ENCODE measurements around the gene KRT7.
A peak's percentile ranks its signal among the peaks of the same experiment; 100 is the strongest.

Gene KRT7

GRCh38 chr12:52271158-52271557, 38.1 kb downstream of the KRT7 start:
- no peaks in the 10 kb centered on the region for H3K4me1 ChIP-seq (ENCODE audit: control insufficient read depth, low read depth, low read length)
- H3K9ac ChIP-seq (ENCODE audit: low read length) = no peak overlapping the region
- no peaks in the 10 kb centered on the region for H3K36me3 ChIP-seq (ENCODE audit: control insufficient read depth, low read depth, low read length)
- H3K4me3 ChIP-seq (ENCODE audit: low read length) = no peak overlapping the region
- H3K27me3 ChIP-seq (ENCODE audit: control insufficient read depth, insufficient read depth, low read length) = no peaks in the 10 kb centered on the region
- H3K27ac ChIP-seq (ENCODE audit: low read length) = no peak overlapping the region
- no peaks in the 10 kb centered on the region for H3K9me3 ChIP-seq (ENCODE audit: control insufficient read depth, low read depth, low read length)

DNA sequence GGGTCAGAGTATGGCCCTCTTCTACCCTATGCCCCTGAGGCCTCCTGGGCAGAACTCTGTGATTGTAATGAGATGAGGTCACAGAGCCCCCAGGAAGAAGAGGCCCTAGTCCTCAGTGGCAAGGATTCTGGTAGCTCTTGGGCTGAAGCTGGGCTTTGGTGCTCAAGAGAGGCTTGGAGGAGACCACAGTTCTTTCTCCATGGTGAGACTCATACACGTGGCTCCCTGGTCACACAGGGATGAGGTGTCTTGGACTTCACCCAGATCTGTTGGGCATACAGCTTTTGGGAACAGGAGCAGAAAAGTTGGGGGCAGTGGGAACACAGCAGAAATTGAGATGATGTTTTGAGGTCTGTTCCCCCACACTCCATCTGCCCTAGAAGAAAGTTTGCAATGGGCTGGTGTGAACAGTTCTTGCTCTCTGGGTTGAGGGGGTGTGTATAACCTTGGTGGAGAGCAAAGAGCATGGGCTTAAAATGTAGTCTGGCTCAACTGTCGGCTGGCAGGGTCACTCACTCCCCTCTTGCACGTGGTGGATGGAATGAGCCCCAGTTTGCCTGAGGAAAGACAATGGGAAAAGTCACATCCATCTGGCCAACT, 41.6 kb downstream of the KRT7 start, which contains the start of gene KRT86:
Gene KRT86 (plus strand): TSS at position 125 of the 600 bp plus-strand sequence. CDS start 27,272 bp downstream, outside the sequence.
- H3K27me3 ChIP-seq (ENCODE audit: control insufficient read depth, insufficient read depth, low read length) = peaks cover 14% of the 10 kb centered on the region
- H3K4me3 ChIP-seq (ENCODE audit: low read length) = no peak within 1 kb of the TSS
- H3K36me3 ChIP-seq (ENCODE audit: control insufficient read depth, low read depth, low read length) = no peaks in the 10 kb centered on the region
- H3K9me3 ChIP-seq (ENCODE audit: control insufficient read depth, low read depth, low read length) = no peaks in the 10 kb centered on the region
- no peak within 1 kb of the TSS for H3K27ac ChIP-seq (ENCODE audit: low read length)
- H3K4me1 ChIP-seq (ENCODE audit: control insufficient read depth, low read depth, low read length) = peaks cover 3% of the 10 kb centered on the region
- no peak within 1 kb of the TSS for H3K9ac ChIP-seq (ENCODE audit: low read length)

- no peak overlapping the region for H3K27ac ChIP-seq (ENCODE audit: low read length)
- H3K9me3 ChIP-seq (ENCODE audit: control insufficient read depth, low read depth, low read length) = no peaks in the 10 kb centered on the region
- no peak overlapping the region for H3K4me3 ChIP-seq (ENCODE audit: low read length)
- no peaks in the 10 kb centered on the region for H3K36me3 ChIP-seq (ENCODE audit: control insufficient read depth, low read depth, low read length)
- H3K27me3 ChIP-seq (ENCODE audit: control insufficient read depth, insufficient read depth, low read length) = peaks cover 14% of the 10 kb centered on the region
- H3K9ac ChIP-seq (ENCODE audit: low read length) = no peak overlapping the region
- peaks cover 3% of the 10 kb centered on the region for H3K4me1 ChIP-seq (ENCODE audit: control insufficient read depth, low read depth, low read length)
Measured at GRCh38 chr12:52275686-52276085, 42.6 kb downstream of the KRT7 start.

GRCh38 chr12:52277486-52278245, 44.6 kb downstream of the KRT7 start:
- peaks cover 3% of the 10 kb centered on the region for H3K4me1 ChIP-seq (ENCODE audit: control insufficient read depth, low read depth, low read length)

DNA sequence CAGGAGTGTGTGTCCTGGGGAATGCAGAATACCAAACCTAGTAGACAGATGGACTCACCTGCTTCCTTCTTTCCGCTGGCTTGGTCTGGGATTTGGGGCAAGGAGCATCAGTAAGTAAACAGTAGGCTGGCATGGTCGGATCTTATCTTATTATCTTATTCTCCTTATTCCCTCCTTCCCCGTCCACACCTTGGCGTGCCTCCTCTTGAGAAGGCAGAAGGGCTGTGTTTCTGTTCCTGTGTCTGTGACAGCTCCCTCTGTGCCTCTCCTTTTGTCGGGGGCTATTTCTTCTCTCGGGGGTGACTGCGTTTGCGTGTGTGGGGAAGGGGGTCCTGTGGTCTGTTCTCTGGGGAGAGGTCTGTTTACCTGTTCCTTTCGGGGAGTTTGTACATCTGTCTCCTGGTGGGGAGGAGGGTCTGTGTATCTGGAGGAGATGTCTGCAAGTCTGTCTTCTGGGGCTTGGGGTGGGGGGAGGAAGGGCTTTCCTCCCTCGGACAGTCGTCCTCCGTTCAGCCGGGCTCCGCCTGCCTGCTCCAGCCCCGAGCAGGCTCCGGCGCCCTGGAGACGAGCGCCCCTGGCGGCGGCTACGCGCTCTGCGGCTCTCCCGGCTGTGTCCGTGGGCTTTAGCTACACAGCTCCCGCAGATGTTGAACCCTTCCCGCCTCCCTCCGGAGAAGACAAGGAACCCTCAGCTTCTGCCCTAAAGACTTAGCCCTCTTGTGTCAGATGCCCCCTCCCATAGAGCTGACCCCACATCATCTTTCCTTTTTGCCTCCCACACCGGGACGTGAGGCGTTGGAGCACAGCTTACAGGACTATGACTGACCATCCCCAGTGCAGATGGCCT, 45.8 kb downstream of the KRT7 start:
- no peaks in the 10 kb centered on the region for H3K9me3 ChIP-seq (ENCODE audit: control insufficient read depth, low read depth, low read length)

More at GRCh38 chr12:52277486-52278245, 44.6 kb downstream of the KRT7 start:
- no peak overlapping the region for H3K27ac ChIP-seq (ENCODE audit: low read length)
- no peak overlapping the region for H3K9ac ChIP-seq (ENCODE audit: low read length)
- H3K36me3 ChIP-seq (ENCODE audit: control insufficient read depth, low read depth, low read length) = no peaks in the 10 kb centered on the region
- H3K4me3 ChIP-seq (ENCODE audit: low read length) = no peak overlapping the region
- H3K9me3 ChIP-seq (ENCODE audit: control insufficient read depth, low read depth, low read length) = no peaks in the 10 kb centered on the region
- H3K27me3 ChIP-seq (ENCODE audit: control insufficient read depth, insufficient read depth, low read length) = peaks cover 14% of the 10 kb centered on the region

DNA sequence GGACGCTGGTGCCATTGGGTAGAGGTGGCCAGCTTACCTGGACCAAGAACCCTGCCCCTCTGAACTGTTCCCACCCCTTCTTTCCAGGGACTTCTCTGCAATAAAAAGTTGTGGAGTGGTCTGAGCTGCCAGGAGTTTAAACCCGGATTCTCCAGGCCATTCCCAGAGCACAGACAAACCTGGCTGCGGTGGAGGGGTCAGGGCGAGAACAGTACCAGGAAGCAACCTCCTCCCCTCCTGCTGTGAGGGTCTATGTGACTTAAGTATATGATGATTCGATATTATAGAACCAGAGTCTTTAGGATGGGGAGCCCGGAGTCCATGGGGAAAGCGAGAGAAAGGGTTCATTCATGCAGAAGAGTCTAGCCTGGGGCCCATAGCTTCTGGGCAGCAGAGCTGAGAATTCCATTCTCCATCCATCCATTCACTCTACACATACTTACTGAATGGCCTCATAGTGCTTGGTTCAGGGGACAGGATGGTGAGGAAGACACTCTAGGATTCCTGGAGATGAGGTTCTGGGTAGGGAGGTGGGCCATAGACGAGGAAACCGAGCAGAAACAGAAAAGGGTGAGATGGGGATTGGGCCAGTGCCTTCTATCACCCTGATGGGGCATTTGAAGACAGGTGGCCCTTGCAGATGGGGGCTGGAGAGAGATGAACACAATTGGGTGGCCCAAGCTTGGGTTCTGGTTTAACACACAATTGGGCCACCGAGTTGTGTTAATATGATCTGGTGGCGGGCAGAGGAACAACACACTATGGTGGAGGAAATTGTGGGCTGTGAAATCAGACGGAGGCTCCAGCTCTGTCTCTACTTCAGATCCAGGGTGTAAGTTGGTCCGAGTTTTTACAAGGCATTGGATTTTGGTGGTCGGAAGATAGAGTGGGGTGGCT, 46.6 kb downstream of the KRT7 start:
- Histone ChIP-seq H3K9me3 (ENCODE audit: control insufficient read depth, low read depth, low read length) (no peaks in the 10 kb centered on the region), H3K27ac (ENCODE audit: low read length) (no peak overlapping the region), H3K9ac (ENCODE audit: low read length) (no peak overlapping the region), H3K36me3 (ENCODE audit: control insufficient read depth, low read depth, low read length) (no peaks in the 10 kb centered on the region), H3K4me3 (ENCODE audit: low read length) (no peak overlapping the region), H3K4me1 (ENCODE audit: control insufficient read depth, low read depth, low read length) (peaks cover 3% of the 10 kb centered on the region), H3K27me3 (ENCODE audit: control insufficient read depth, insufficient read depth, low read length) (peaks cover 14% of the 10 kb centered on the region)

More for the DNA sequence above, 45.8 kb downstream of the KRT7 start:
- Histone ChIP-seq H3K27ac (ENCODE audit: low read length) (no peak overlapping the region), H3K36me3 (ENCODE audit: control insufficient read depth, low read depth, low read length) (no peaks in the 10 kb centered on the region), H3K27me3 (ENCODE audit: control insufficient read depth, insufficient read depth, low read length) (peaks cover 14% of the 10 kb centered on the region), H3K4me3 (ENCODE audit: low read length) (peak overlapping the region; percentile 54), H3K9ac (ENCODE audit: low read length) (no peak overlapping the region), H3K4me1 (ENCODE audit: control insufficient read depth, low read depth, low read length) (peaks cover 3% of the 10 kb centered on the region)

GRCh38 chr12:52280319-52280795, 47.3 kb downstream of the KRT7 start:
- Histone ChIP-seq H3K9ac (ENCODE audit: low read length) (no peak overlapping the region), H3K9me3 (ENCODE audit: control insufficient read depth, low read depth, low read length) (no peaks in the 10 kb centered on the region), H3K4me3 (ENCODE audit: low read length) (no peak overlapping the region), H3K36me3 (ENCODE audit: control insufficient read depth, low read depth, low read length) (no peaks in the 10 kb centered on the region), H3K27ac (ENCODE audit: low read length) (no peak overlapping the region), H3K27me3 (ENCODE audit: control insufficient read depth, insufficient read depth, low read length) (peaks cover 14% of the 10 kb centered on the region), H3K4me1 (ENCODE audit: control insufficient read depth, low read depth, low read length) (peaks cover 3% of the 10 kb centered on the region)

DNA sequence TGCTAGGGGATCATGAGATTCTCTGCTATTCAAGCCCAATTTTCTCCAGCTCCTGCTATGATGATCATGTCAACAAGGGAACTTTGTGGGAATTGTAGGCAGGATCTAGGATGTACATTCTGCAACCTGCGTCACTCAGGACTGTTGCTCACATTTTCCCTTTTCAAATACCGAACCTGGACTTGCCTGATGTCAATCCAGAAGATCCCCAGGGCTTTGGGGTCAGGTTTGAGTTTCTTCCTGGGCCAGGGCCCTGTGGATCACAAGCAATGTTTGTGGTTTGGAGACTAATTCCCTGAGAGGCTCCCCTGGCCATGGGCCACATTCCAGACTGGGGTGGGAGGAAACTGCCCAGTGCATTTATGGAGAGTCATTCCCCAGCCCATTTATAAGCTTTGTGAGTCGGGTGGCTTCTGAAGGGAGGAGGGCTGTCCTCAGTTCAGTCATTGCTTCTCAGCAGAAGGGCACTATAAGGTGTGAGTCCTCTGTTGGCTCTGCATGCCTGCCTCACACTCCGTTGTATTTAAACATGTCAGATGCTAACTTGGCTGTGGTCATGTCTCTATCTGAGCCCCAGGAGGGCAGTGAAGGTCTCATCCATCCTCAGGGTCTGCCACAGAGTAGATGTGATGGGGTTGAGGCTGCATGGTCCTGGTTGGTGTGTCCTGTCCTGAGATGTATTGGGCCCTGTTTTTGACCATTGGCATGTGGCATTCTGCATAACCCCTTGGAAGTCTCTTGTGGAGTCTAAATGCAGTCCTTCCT, 47.9 kb downstream of the KRT7 start:
- no peak overlapping the region for H3K9ac ChIP-seq (ENCODE audit: low read length)
- H3K9me3 ChIP-seq (ENCODE audit: control insufficient read depth, low read depth, low read length) = no peaks in the 10 kb centered on the region
- no peak overlapping the region for H3K27ac ChIP-seq (ENCODE audit: low read length)
- H3K27me3 ChIP-seq (ENCODE audit: control insufficient read depth, insufficient read depth, low read length) = peaks cover 14% of the 10 kb centered on the region
- no peaks in the 10 kb centered on the region for H3K36me3 ChIP-seq (ENCODE audit: control insufficient read depth, low read depth, low read length)
- H3K4me3 ChIP-seq (ENCODE audit: low read length) = no peak overlapping the region
- H3K4me1 ChIP-seq (ENCODE audit: control insufficient read depth, low read depth, low read length) = peaks cover 3% of the 10 kb centered on the region

DNA sequence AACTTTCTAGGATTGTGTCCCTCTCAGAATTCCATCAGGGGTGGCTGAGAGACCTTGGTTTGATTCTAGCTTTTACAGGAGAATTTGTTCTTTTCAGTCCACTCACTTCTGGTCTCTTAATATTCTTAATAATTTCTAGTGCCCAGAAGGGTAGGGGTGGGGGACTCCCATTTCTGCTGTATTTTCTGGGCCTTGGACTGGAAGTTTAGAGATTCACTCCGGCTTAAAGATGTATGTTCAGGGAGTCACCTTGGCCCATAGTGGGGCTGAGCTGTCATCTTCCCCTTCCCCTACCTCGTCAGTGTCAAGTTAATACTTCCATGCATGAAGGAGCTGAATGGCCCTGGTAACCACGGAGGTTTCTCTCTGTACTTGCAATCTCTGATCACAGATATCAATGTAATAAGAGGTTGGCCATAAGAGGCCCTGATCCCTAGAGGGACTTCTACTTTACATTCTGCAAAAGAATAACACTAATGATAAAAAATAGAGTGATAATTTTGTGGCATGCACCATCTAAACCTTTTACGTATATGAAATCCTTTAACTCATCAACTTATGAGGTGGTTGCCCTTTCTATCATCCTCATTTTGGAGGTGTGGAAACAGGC, 51.6 kb downstream of the KRT7 start:
- Histone ChIP-seq H3K4me3 (ENCODE audit: low read length) (no peak overlapping the region), H3K27me3 (ENCODE audit: control insufficient read depth, insufficient read depth, low read length) (no peaks in the 10 kb centered on the region), H3K9ac (ENCODE audit: low read length) (no peak overlapping the region), H3K27ac (ENCODE audit: low read length) (no peak overlapping the region), H3K9me3 (ENCODE audit: control insufficient read depth, low read depth, low read length) (no peaks in the 10 kb centered on the region), H3K4me1 (ENCODE audit: control insufficient read depth, low read depth, low read length) (no peaks in the 10 kb centered on the region), H3K36me3 (ENCODE audit: control insufficient read depth, low read depth, low read length) (no peaks in the 10 kb centered on the region)

GRCh38 chr12:52285172-52285745, 52.2 kb downstream of the KRT7 start:
- Histone ChIP-seq H3K27me3 (ENCODE audit: control insufficient read depth, insufficient read depth, low read length) (no peaks in the 10 kb centered on the region), H3K4me1 (ENCODE audit: control insufficient read depth, low read depth, low read length) (no peaks in the 10 kb centered on the region), H3K9me3 (ENCODE audit: control insufficient read depth, low read depth, low read length) (no peaks in the 10 kb centered on the region), H3K27ac (ENCODE audit: low read length) (no peak overlapping the region), H3K4me3 (ENCODE audit: low read length) (no peak overlapping the region), H3K9ac (ENCODE audit: low read length) (no peak overlapping the region), H3K36me3 (ENCODE audit: control insufficient read depth, low read depth, low read length) (no peaks in the 10 kb centered on the region)
